DOHH2 (cell line): Measurements from ENCODE around the gene NKD1.

Experiments
- H3F3A ChIP-seq: fragments of 200-600 bp; sonication (generic), shearing (Covaris generic); 2 replicates; pipeline ENCODE4 v1.6.0; 2016; ENCODE audit warnings: antibody characterized with exemption, mild to moderate bottlenecking; ENCODE audit not compliant: control insufficient read depth, insufficient read depth
- H3K27ac ChIP-seq: fragments of 200-600 bp; sonication (generic); 2 replicates; pipeline ENCODE4 v1.5.1; 2014; ENCODE audit warnings: low read depth, mild to moderate bottlenecking, low read length, moderate library complexity
- H3K27me3 ChIP-seq: fragments of 200-600 bp; sonication (generic); 2 replicates; pipeline ENCODE4 v1.6.1; 2014; ENCODE audit warnings: mild to moderate bottlenecking, low read length, mixed read lengths; ENCODE audit not compliant: control insufficient read depth
- H3K36me3 ChIP-seq: fragments of 200-600 bp; sonication (generic); 2 replicates; pipeline ENCODE4 v1.6.1; 2014; ENCODE audit warnings: mild to moderate bottlenecking, low read length, moderate library complexity, mixed read lengths; ENCODE audit not compliant: control insufficient read depth
- H3K4me1 ChIP-seq: fragments of 200-600 bp; sonication (generic); 2 replicates; pipeline ENCODE4 v1.6.1; 2014; ENCODE audit warnings: mild to moderate bottlenecking, low read length, mixed read lengths; ENCODE audit not compliant: control insufficient read depth
- H3K4me2 ChIP-seq: fragments of 200-600 bp; sonication (generic); 2 replicates; pipeline ENCODE4 v1.6.0; 2014; ENCODE audit warnings: mild to moderate bottlenecking, low read length, moderate library complexity
- H3K4me3 ChIP-seq: fragments of 200-600 bp; sonication (generic); 2 replicates; pipeline ENCODE4 v1.5.1; 2014; ENCODE audit warnings: mild to moderate bottlenecking, low read length, mixed read lengths
- H3K79me2 ChIP-seq: fragments of 200-600 bp; sonication (generic); 2 replicates; pipeline ENCODE4 v1.6.1; 2014; ENCODE audit warnings: mild to moderate bottlenecking, low read length, mixed read lengths; ENCODE audit not compliant: control insufficient read depth
- H3K9me2 ChIP-seq: fragments of 200-600 bp; sonication (generic); replicated peaks from 2 replicates; pipeline ENCODE4 v1.6.1; 2014; ENCODE audit warnings: mild to moderate bottlenecking, low read length, mixed read lengths; ENCODE audit not compliant: control insufficient read depth
- H3K9me3 ChIP-seq: fragments of 200-600 bp; sonication (generic); 2 replicates; pipeline ENCODE4 v1.6.1; 2014; ENCODE audit warnings: antibody characterized with exemption, low read length, mixed read lengths; ENCODE audit not compliant: control insufficient read depth, insufficient read depth
- H4K20me1 ChIP-seq: fragments of 200-600 bp; sonication (generic); 2 replicates; pipeline ENCODE4 v1.6.0; 2014; ENCODE audit warnings: low read depth, mild to moderate bottlenecking, antibody characterized with exemption, low read length, moderate library complexity; ENCODE audit not compliant: control insufficient read depth, insufficient read depth
- EZH2phosphoT487 ChIP-seq: fragments of 200-600 bp; sonication (generic); IDR thresholded peaks from 2 replicates; pipeline ENCODE4 v1.6.1; 2017; ENCODE audit warnings: borderline replicate concordance, mild to moderate bottlenecking, antibody characterized with exemption, low read length, moderate library complexity, mixed read lengths
- TF ChIP-seq, protein P1 (sequence below): fragments of 200-600 bp; sonication (generic); IDR thresholded peaks from one replicate; pipeline ENCODE4 v1.5.1; 2014; ENCODE audit warnings: antibody characterized with exemption, mild to moderate bottlenecking, low read depth, low read length; ENCODE audit not compliant: poor library complexity, severe bottlenecking

The NKD1 gene

DNA sequence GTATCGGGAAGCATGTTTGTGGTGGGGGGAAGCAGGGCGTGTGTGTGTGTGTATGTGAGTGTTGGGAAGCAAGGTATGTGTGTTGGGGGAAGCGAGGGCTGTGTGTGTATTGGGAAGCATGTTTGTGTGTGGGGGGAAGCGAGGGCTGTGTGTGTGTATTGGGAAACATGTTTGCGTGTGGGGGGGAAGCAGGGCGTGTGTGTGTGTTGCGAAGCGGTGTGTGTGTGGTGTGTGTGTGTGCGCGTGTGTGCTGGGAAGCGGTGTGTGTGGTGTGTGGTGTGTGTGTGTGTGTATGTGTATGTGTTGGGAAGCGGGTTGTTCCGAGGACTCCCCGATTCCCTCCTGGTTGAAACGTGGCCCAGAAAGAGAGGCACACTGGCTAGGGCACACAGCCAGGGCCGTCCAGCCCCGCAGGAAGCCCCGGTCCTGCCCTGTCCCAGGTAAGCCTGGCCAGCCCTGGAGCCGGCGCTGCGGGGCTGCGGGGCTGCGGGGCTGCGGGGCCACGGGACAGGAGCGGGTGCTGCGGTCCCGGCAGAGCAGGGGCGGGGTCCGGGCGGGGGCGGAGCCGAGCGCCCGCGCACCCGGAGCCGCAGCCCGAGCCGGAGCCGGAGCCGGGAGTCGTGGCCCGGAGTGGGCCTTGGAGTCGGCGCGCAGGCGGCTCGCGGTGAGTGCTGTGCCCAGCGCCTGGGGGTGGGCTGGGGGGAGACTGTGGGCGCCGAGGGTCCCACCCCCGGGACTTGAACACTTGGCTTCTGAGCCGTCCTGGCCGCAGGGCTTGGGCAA lies 145.0 kb downstream of the NKD1 start, which contains the start of gene NOD2:
NOD2 (plus strand) TSS at position 608 of the 783 bp plus-strand sequence. CDS start 5,890 bp downstream, outside the sequence.
- no peaks in the 10 kb centered on the region for H4K20me1 ChIP-seq
- H3K27me3 ChIP-seq: peaks cover 22% of the 10 kb centered on the region
- H3K4me1 ChIP-seq: no peaks in the 10 kb centered on the region
- TF ChIP-seq EZH2phosphoT487: no peak
- TF ChIP-seq, protein P1, sequence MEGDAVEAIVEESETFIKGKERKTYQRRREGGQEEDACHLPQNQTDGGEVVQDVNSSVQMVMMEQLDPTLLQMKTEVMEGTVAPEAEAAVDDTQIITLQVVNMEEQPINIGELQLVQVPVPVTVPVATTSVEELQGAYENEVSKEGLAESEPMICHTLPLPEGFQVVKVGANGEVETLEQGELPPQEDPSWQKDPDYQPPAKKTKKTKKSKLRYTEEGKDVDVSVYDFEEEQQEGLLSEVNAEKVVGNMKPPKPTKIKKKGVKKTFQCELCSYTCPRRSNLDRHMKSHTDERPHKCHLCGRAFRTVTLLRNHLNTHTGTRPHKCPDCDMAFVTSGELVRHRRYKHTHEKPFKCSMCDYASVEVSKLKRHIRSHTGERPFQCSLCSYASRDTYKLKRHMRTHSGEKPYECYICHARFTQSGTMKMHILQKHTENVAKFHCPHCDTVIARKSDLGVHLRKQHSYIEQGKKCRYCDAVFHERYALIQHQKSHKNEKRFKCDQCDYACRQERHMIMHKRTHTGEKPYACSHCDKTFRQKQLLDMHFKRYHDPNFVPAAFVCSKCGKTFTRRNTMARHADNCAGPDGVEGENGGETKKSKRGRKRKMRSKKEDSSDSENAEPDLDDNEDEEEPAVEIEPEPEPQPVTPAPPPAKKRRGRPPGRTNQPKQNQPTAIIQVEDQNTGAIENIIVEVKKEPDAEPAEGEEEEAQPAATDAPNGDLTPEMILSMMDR: no peak
- no peaks in the 10 kb centered on the region for H3K9me2 ChIP-seq
- no peak within 1 kb of the TSS for H3K4me3 ChIP-seq
- H3K79me2 ChIP-seq: no peaks in the 10 kb centered on the region
- H3K9me3 ChIP-seq: no peaks in the 10 kb centered on the region
- no peaks in the 10 kb centered on the region for H3K36me3 ChIP-seq
- no peak within 1 kb of the TSS for H3K4me2 ChIP-seq
- no peak within 1 kb of the TSS for H3K27ac ChIP-seq
- no peaks in the 10 kb centered on the region for H3F3A ChIP-seq

DNA sequence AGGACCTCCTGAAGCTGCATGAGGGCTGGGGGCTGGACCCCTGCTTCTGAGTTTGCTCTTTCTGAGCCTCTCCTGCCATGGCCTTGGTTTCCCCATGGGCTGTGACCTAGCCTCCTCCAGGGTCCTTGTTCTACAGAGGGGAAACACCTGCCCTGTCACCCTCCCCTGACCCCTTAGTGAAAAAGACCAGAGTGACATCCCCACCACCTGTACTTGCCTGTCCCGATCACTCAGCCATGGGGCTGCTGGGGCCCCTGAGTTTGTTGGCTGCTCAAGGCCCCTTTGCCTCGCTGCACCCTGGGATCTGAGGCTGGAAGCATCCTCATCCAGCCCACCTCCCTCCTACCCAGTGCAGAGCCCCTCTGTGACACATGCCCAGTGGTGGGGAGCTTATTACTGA lies 146.0 kb downstream of the NKD1 start:
- Histone ChIP-seq H3K9me2 (no peaks in the 10 kb centered on the region), H3K4me3 (no peak overlapping the region), H3F3A (no peaks in the 10 kb centered on the region), H3K27ac (no peak overlapping the region), H3K79me2 (no peaks in the 10 kb centered on the region), H3K4me1 (no peaks in the 10 kb centered on the region), H3K4me2 (no peak overlapping the region), H3K36me3 (no peaks in the 10 kb centered on the region), H3K9me3 (no peaks in the 10 kb centered on the region), H4K20me1 (no peaks in the 10 kb centered on the region), H3K27me3 (peaks cover 30% of the 10 kb centered on the region)
- TF ChIP-seq, protein P1: no peak

DNA sequence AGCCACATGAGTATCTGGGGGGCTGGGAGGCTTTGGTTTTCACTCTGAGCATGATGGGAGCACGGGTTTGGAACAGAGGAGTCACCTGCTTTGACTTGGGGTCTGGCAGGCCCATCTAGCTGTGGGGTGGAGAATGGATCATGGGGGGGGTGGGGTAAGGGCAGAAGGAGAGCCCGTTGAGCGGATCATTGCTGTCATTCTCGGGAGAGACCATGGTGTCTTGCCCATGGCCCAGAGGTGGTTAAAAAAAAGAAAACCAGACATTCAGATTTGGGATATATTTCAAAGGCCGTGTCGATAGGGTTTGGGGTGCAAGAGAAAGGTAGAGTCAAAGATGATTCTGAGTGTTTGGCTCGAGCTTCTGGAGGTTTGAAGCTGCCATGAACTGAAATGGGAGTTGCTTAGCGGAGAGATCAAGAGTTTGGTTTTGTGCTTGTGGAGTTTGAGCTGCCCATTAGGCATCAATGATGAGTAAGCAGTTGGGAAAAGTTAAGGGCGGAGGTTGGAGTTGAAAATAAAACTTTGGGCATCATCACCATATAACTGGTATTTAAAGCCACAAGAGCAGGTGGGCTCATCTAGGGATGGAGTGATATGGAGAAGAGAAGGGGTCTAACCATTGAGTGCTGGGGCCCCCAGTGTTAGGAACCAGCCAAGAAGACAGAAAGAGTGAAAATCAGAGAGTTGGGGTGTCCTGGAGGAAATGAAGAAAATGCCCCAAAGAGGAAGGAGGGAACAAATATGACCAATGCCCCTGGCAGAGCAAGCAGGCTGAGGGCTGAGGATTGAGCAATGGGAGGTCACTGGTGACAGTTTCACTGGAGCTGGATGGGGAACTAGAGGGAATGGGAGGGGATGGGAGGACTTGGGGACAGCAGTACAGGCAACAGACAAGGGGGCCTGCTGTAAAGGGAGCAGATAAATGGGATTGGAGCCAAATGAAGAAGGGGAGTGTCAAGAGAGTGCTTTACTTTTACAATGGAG lies 147.1 kb downstream of the NKD1 start:
- Histone ChIP-seq H3K4me3 (no peak overlapping the region), H3K27ac (no peak overlapping the region), H3K27me3 (peaks cover 35% of the 10 kb centered on the region), H3K4me2 (no peak overlapping the region), H3K9me3 (no peaks in the 10 kb centered on the region), H3K36me3 (no peaks in the 10 kb centered on the region), H4K20me1 (no peaks in the 10 kb centered on the region), H3K4me1 (no peaks in the 10 kb centered on the region), H3K79me2 (no peaks in the 10 kb centered on the region), H3F3A (no peaks in the 10 kb centered on the region), H3K9me2 (no peaks in the 10 kb centered on the region)
- no peak for TF ChIP-seq EZH2phosphoT487
- TF ChIP-seq, protein P1: no peak
